GM19023 (cell line): ENCODE data around the gene BLACAT1.
A peak's percentile ranks its signal among the peaks of the same experiment; 100 is the strongest.
"Not testable (repeated sequence)": the region's sequence is repeated elsewhere in the genome, so short reads cannot be mapped to it uniquely, and the experiment has no call there.

ENCODE experiments used
- ATAC-seq: cut with Tn5 transposase; IDR thresholded peaks from one replicate; pipeline ENCODE4 v1.9.1; 2021; ENCODE audit warnings: mild to moderate bottlenecking, moderate library complexity; ENCODE audit not compliant: unreplicated experiment

The BLACAT1 gene

GRCh38 chr1:205442051-205442725, 13.7 kb downstream of the BLACAT1 start:
- no peak for ATAC-seq

GRCh38 chr1:205441716-205442050, 14.2 kb downstream of the BLACAT1 start:
- ATAC-seq: no peak

- ATAC-seq: peak; percentile 10
These were observed 14.6 kb downstream of the BLACAT1 start for GRCh38 chr1:205441318-205441633.

GRCh38 chr1:205440476-205441317, 15.1 kb downstream of the BLACAT1 start:
- peak; percentile 59 for ATAC-seq

GRCh38 chr1:205440121-205440475, 15.7 kb downstream of the BLACAT1 start:
- ATAC-seq: no peak

GRCh38 chr1:205438213-205439158, 17.4 kb downstream of the BLACAT1 start:
- no peak for ATAC-seq

GRCh38 chr1:205437570-205437969, 18.3 kb downstream of the BLACAT1 start:
- no peak for ATAC-seq

- ATAC-seq: no peak
These were observed 19.0 kb downstream of the BLACAT1 start for GRCh38 chr1:205436776-205437410.

GRCh38 chr1:205435578-205436573, 20.0 kb downstream of the BLACAT1 start:
- no peak for ATAC-seq

- ATAC-seq: no peak
These were observed 21.1 kb downstream of the BLACAT1 start for GRCh38 chr1:205434738-205435137.

GRCh38 chr1:205432692-205433091, 23.2 kb downstream of the BLACAT1 start:
- not testable (repeated sequence) for ATAC-seq

GRCh38 chr1:205432116-205432515, 23.7 kb downstream of the BLACAT1 start:
- no peak for ATAC-seq

GRCh38 chr1:205430696-205431305, 25.0 kb downstream of the BLACAT1 start:
- no peak for ATAC-seq

GRCh38 chr1:205429762-205430695, 25.8 kb downstream of the BLACAT1 start:
- ATAC-seq: no peak

- ATAC-seq: no peak
These were observed 30.8 kb downstream of the BLACAT1 start for GRCh38 chr1:205424901-205425600.

- ATAC-seq: no peak
These were observed 31.9 kb downstream of the BLACAT1 start for GRCh38 chr1:205423814-205424399.

- ATAC-seq: no peak
These were observed 32.7 kb downstream of the BLACAT1 start for GRCh38 chr1:205422993-205423642.
